Calu3 (cell line): ENCODE data around the gene GALR3. TPM values are rescaled to one million over a fixed set of nuclear protein-coding genes. Genes with fewer than 3 reads are reported as not detected.

Experiments used
- BruUV-seq: library from RNA; stranded (reverse); fragments of 400-500 nt; replicated peaks from 2 replicates; lab custom pipeline; 2021; lab: Mats Ljungman, UMichigan
- CTCF ChIA-PET: fragments of 300-600 bp; sonication (Branson Sonifier 250); formaldehyde crosslinking; loops from one replicate; lab custom pipeline; 2022; ENCODE audit warnings: antibody characterized with exemption; lab: Charles Lee
- DNase-seq: peaks from one replicate; pipeline ENCODE4 v3.0.0; 2022
- H3K27ac Mint-ChIP-seq: one replicate; pipeline ENCODE4 v1.8.0; 2022; ENCODE audit warnings: mixed read lengths; ENCODE audit not compliant: unreplicated experiment
- H3K27me3 Mint-ChIP-seq: one replicate; pipeline ENCODE4 v1.8.0; 2022; ENCODE audit warnings: mixed read lengths; ENCODE audit not compliant: unreplicated experiment
- H3K36me3 Mint-ChIP-seq: one replicate; pipeline ENCODE4 v1.8.0; 2022; ENCODE audit warnings: mild to moderate bottlenecking, moderate library complexity, mixed read lengths; ENCODE audit not compliant: insufficient read depth, unreplicated experiment
- H3K4me1 Mint-ChIP-seq: one replicate; pipeline ENCODE4 v1.8.0; 2022; ENCODE audit warnings: mild to moderate bottlenecking, low read depth, mixed read lengths; ENCODE audit not compliant: unreplicated experiment
- H3K4me3 Mint-ChIP-seq: one replicate; pipeline ENCODE4 v1.8.0; 2022; ENCODE audit warnings: mild to moderate bottlenecking, low read depth, moderate library complexity, mixed read lengths; ENCODE audit not compliant: unreplicated experiment
- H3K9me3 Mint-ChIP-seq: one replicate; pipeline ENCODE4 v1.8.0; 2022; ENCODE audit warnings: low read depth, mixed read lengths; ENCODE audit not compliant: unreplicated experiment
- intact Hi-C: fragments of 100-400 bp; cut with micrococcal nuclease; formaldehyde crosslinking; loops from one replicate; pipeline ENCODE4 v1.10.0; 2022; ENCODE audit not compliant: unreplicated experiment
- total RNA-seq: library from RNA; stranded (reverse); gene quantifications from 2 replicates; pipeline ENCODE4 v1.2.3, GENCODE V29; 2022
- TF ChIP-seq, protein P1 (sequence below): fragments of 200-600 bp; IDR thresholded peaks from one replicate; pipeline ENCODE4 v1.8.0; 2022; ENCODE audit warnings: antibody characterized with exemption; ENCODE audit not compliant: unreplicated experiment

Gene GALR3
- total RNA-seq, 1 experiment from 2014 or later = 0.31 TPM

- Mint-ChIP-seq H3K36me3 (peaks cover 5% of the 10 kb centered on the region), H3K4me3 (no peak overlapping the region), H3K27me3 (no peaks in the 10 kb centered on the region), H3K4me1 (peaks cover 9% of the 10 kb centered on the region), H3K27ac (no peak overlapping the region), H3K9me3 (no peaks in the 10 kb centered on the region)
- CTCF ChIA-PET = no interaction called here
- intact Hi-C loops = no loop called here
- BruUV-seq = no TSS peak
- TF ChIP-seq, protein P1, sequence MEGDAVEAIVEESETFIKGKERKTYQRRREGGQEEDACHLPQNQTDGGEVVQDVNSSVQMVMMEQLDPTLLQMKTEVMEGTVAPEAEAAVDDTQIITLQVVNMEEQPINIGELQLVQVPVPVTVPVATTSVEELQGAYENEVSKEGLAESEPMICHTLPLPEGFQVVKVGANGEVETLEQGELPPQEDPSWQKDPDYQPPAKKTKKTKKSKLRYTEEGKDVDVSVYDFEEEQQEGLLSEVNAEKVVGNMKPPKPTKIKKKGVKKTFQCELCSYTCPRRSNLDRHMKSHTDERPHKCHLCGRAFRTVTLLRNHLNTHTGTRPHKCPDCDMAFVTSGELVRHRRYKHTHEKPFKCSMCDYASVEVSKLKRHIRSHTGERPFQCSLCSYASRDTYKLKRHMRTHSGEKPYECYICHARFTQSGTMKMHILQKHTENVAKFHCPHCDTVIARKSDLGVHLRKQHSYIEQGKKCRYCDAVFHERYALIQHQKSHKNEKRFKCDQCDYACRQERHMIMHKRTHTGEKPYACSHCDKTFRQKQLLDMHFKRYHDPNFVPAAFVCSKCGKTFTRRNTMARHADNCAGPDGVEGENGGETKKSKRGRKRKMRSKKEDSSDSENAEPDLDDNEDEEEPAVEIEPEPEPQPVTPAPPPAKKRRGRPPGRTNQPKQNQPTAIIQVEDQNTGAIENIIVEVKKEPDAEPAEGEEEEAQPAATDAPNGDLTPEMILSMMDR = no peak
- no peak for DNase-seq
Measured at GRCh38 chr22:37824674-37825641, 1.8 kb downstream of the GALR3 start.

DNA sequence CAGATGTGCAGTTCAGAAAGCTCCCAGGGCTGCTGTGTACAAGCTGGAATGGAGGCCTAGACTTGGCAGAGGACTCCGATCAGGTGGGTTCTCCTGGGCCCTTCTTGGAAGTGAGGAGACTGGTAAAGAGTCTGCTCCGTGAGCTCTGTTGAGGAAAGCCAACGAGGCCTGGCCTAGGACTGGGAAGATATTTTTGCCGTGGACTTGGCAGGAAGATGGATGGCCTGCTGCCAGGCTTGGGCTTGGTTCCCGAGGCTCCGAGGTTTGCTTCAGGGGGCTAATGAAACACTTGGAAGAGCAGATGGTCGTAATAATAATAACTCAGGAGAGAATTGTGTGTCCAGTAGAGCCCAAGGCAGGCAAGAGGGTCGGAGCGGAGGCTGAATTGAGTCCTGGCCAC is 3.9 kb downstream of the GALR3 start:
- no peaks in the 10 kb centered on the region for H3K9me3 Mint-ChIP-seq
- TF ChIP-seq, protein P1 = no peak
- H3K4me3 Mint-ChIP-seq = no peak overlapping the region
- H3K27me3 Mint-ChIP-seq = no peaks in the 10 kb centered on the region
- intact Hi-C loops = no loop called here
- no peak overlapping the region for H3K27ac Mint-ChIP-seq
- DNase-seq = no peak
- peaks cover 9% of the 10 kb centered on the region for H3K36me3 Mint-ChIP-seq
- H3K4me1 Mint-ChIP-seq = peaks cover 3% of the 10 kb centered on the region
- no TSS peak for BruUV-seq
- CTCF ChIA-PET = interaction anchor here (0.7 to 1.2 kb wide), 3 partner anchors 11 to 29 kb away, joined by 3 to 4 read pairs (median 4); partner anchors contain the start of gene GCAT

GRCh38 chr22:37830093-37830842 is 7.1 kb downstream of the GALR3 start:
- no peak overlapping the region for H3K4me3 Mint-ChIP-seq
- no TSS peak for BruUV-seq
- no peaks in the 10 kb centered on the region for H3K4me1 Mint-ChIP-seq
- no peaks in the 10 kb centered on the region for H3K9me3 Mint-ChIP-seq
- no peak overlapping the region for H3K27ac Mint-ChIP-seq
- no peaks in the 10 kb centered on the region for H3K27me3 Mint-ChIP-seq
- no peak for DNase-seq
- H3K36me3 Mint-ChIP-seq = peaks cover 8% of the 10 kb centered on the region
- TF ChIP-seq, protein P1 = no peak
- CTCF ChIA-PET = interaction anchor here (0.6 kb wide), 1 partner anchor 20 kb away, joined by 3 read pairs; no protein-coding TSS in a partner anchor
- intact Hi-C loops = no loop called here

DNA sequence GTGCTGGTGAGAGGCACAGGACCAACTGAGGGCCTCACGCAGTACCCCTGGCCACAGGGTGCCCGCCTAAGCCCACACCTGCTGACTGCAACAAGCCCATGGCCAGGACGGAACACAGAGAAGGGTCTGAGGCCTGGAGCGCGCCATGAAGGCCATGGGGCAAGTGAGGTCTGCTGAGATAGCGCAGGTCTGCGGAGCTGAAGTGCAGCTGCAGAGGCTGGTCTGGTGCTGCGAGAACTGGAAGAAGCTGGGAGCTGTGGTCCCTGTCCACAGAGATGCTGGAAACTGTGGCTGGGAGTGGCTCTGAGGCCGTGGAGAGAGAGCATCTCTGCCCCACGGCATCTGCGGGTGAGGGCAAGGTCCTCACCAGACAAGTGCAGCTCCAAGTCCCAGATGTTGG is 8.3 kb downstream of the GALR3 start:
- DNase-seq = no peak
- no peak overlapping the region for H3K4me3 Mint-ChIP-seq
- H3K36me3 Mint-ChIP-seq = peaks cover 8% of the 10 kb centered on the region
- no peaks in the 10 kb centered on the region for H3K27me3 Mint-ChIP-seq
- no peak overlapping the region for H3K27ac Mint-ChIP-seq
- TF ChIP-seq, protein P1 = no peak
- no peaks in the 10 kb centered on the region for H3K4me1 Mint-ChIP-seq
- H3K9me3 Mint-ChIP-seq = no peaks in the 10 kb centered on the region
- no TSS peak for BruUV-seq
- CTCF ChIA-PET = no interaction called here
- intact Hi-C loops = no loop called here
